ENCODE data around the gene ALKBH7. TPM values are rescaled to one million over a fixed set of nuclear protein-coding genes. Genes with fewer than 3 reads are reported as not detected.

Gene ALKBH7
- total and polyA plus RNA-seq, 2 experiments from 2014 or later, result 75.4 to 76.1 TPM

GRCh38 chr19:6409346-6409745 lies 36.8 kb downstream of the ALKBH7 start:
- H3K4me3 ChIP-seq, result no peak overlapping the region
- no peak for TF ChIP-seq STAT1 (IDR thresholded peaks at IDR 0.05; ENCODE audit: unreplicated experiment)
- TF ChIP-seq CREB1 (CRISPR knock-in tag; IDR thresholded peaks at IDR 0.05; ENCODE audit: low read depth), result no peak
- no peak for TF ChIP-seq POLR2AphosphoS5 (IDR thresholded peaks at IDR 0.05; ENCODE audit: low read depth)
- TF ChIP-seq EZH2phosphoT487 (IDR thresholded peaks at IDR 0.05; ENCODE audit: unreplicated experiment), result no peak
- no peak for TF ChIP-seq JUNB (IDR thresholded peaks at IDR 0.05; ENCODE audit: unreplicated experiment)
- no peak for TF ChIP-seq REST (IDR thresholded peaks at IDR 0.05; ENCODE audit: unreplicated experiment)
- TF ChIP-seq CTCF (conservative IDR thresholded peaks at IDR 0.05; ENCODE audit: low read depth in 2 of 2), result no peak
- TF ChIP-seq EZH2 (IDR thresholded peaks at IDR 0.05; ENCODE audit: low read depth, unreplicated experiment), result no peak
- peaks cover 18% of the 10 kb centered on the region for H3K36me3 Mint-ChIP-seq (ENCODE audit: low read depth)
- DNase-seq (ENCODE audit: low spot score), result no peak
- no peak overlapping the region for H3K4me2 ChIP-seq
- H3K9me2 ChIP-seq (ENCODE audit: insufficient read depth), result no peaks in the 10 kb centered on the region
- no peaks in the 10 kb centered on the region for H3K36me3 ChIP-seq (ENCODE audit: insufficient read depth)
- no peaks in the 10 kb centered on the region for H3K9me3 Mint-ChIP-seq
- H3F3A ChIP-seq (replicated peaks; ENCODE audit: low read depth), result peaks cover 9% of the 10 kb centered on the region; the same call in 1 of the 2 replicates
- H4K20me1 ChIP-seq (replicated peaks; ENCODE audit: insufficient read depth), result 0 out of 2 replicates have a peak, but pooled peaks cover 5% of the 10 kb centered on the region
- peaks cover 18% of the 10 kb centered on the region; the same call in 2 of the 3 replicates for H3K4me1 Mint-ChIP-seq
- H2AFZ ChIP-seq, result no peak overlapping the region
- H3K79me2 ChIP-seq (replicated peaks; ENCODE audit: insufficient read depth), result no peaks in the 10 kb centered on the region
- peaks cover 10% of the 10 kb centered on the region for H3K4me1 ChIP-seq (ENCODE audit: insufficient read depth)
- ATAC-seq, result no peak
- no peak overlapping the region for H3K4me3 Mint-ChIP-seq
- H3K27ac Mint-ChIP-seq, result no peak overlapping the region
- no peak overlapping the region for H3K27ac ChIP-seq (ENCODE audit: low read depth)
- peaks cover 3% of the 10 kb centered on the region for H3K27me3 Mint-ChIP-seq (ENCODE audit: insufficient read depth, low read depth, poor library complexity)
- no peaks in the 10 kb centered on the region for H3K27me3 ChIP-seq (ENCODE audit: insufficient read depth)

DNA sequence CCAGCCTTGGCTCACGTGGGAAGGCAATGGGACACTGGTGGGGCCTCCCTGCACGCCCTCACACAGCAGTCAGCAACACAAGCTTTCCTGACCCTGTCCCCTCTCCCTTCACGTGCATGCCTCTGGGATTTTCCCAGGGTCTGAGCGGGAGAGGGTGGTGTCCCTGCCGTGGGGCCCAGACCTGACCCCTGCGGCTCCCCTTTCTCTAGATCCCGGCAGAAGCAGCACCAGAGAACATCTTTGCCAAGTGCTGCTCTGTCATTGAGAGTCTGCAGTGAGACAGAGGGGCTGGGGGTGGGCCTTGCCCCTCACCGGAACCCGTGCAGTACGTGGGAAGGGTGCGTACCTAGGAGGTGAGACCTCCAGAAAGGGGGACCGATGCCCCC lies 39.5 kb downstream of the ALKBH7 start:
- DNase-seq (ENCODE audit: low spot score) (peak; percentile 19), ATAC-seq (peak; percentile 38)
- H3K27me3 Mint-ChIP-seq (ENCODE audit: insufficient read depth, low read depth, poor library complexity), result peaks cover 6% of the 10 kb centered on the region
- Histone ChIP-seq H2AFZ (no peak overlapping the region), H3K79me2 (replicated peaks; ENCODE audit: insufficient read depth) (no peaks in the 10 kb centered on the region), H3K9me2 (ENCODE audit: insufficient read depth) (no peaks in the 10 kb centered on the region), H3K4me3 (no peak overlapping the region), H3K4me1 (ENCODE audit: insufficient read depth) (peaks cover 10% of the 10 kb centered on the region), H3K36me3 (ENCODE audit: insufficient read depth) (peaks cover 5% of the 10 kb centered on the region; the same call in 1 of the 2 replicates), H3K27ac (ENCODE audit: low read depth) (peak overlapping the region; percentile 94), H3K4me2 (peak overlapping the region; percentile 43; the same call in 1 of the 2 replicates), H4K20me1 (replicated peaks; ENCODE audit: insufficient read depth) (0 out of 2 replicates have a peak, but pooled peaks cover 8% of the 10 kb centered on the region), H3K27me3 (ENCODE audit: insufficient read depth) (no peaks in the 10 kb centered on the region), H3F3A (replicated peaks; ENCODE audit: low read depth) (peaks cover 19% of the 10 kb centered on the region)
- no peak overlapping the region for H3K4me3 Mint-ChIP-seq
- H3K36me3 Mint-ChIP-seq (ENCODE audit: low read depth), result peaks cover 40% of the 10 kb centered on the region
- H3K27ac Mint-ChIP-seq, result no peak overlapping the region
- no peaks in the 10 kb centered on the region; the same call in 2 of the 3 replicates for H3K9me3 Mint-ChIP-seq
- H3K4me1 Mint-ChIP-seq, result peaks cover 21% of the 10 kb centered on the region
- no peak for TF ChIP-seq ZNF331 (CRISPR knock-in tag; IDR thresholded peaks at IDR 0.05; ENCODE audit: low read depth)
- no peak for TF ChIP-seq EZH2phosphoT487 (IDR thresholded peaks at IDR 0.05; ENCODE audit: unreplicated experiment)
- TF ChIP-seq REST (IDR thresholded peaks at IDR 0.05; ENCODE audit: unreplicated experiment), result no peak
- TF ChIP-seq POLR2AphosphoS5 (IDR thresholded peaks at IDR 0.05; ENCODE audit: low read depth), result no peak
- TF ChIP-seq CREB1 (CRISPR knock-in tag; IDR thresholded peaks at IDR 0.05; ENCODE audit: low read depth), result no peak
- TF ChIP-seq ETS1 (IDR thresholded peaks at IDR 0.05), result no peak
- no peak for TF ChIP-seq EZH2 (IDR thresholded peaks at IDR 0.05; ENCODE audit: low read depth, unreplicated experiment)
- no peak for TF ChIP-seq ZNF114 (CRISPR knock-in tag; IDR thresholded peaks at IDR 0.05)
- TF ChIP-seq JUNB (IDR thresholded peaks at IDR 0.05; ENCODE audit: unreplicated experiment), result no peak
- TF ChIP-seq NANOG (IDR thresholded peaks at IDR 0.05; ENCODE audit: borderline replicate concordance), result no peak
